ENCODE measurements around the gene CBFA2T2.
"Not testable (repeated sequence)": the region's sequence is repeated elsewhere in the genome, so short reads cannot be mapped to it uniquely, and the experiment has no call there.

CBFA2T2 gene

DNA sequence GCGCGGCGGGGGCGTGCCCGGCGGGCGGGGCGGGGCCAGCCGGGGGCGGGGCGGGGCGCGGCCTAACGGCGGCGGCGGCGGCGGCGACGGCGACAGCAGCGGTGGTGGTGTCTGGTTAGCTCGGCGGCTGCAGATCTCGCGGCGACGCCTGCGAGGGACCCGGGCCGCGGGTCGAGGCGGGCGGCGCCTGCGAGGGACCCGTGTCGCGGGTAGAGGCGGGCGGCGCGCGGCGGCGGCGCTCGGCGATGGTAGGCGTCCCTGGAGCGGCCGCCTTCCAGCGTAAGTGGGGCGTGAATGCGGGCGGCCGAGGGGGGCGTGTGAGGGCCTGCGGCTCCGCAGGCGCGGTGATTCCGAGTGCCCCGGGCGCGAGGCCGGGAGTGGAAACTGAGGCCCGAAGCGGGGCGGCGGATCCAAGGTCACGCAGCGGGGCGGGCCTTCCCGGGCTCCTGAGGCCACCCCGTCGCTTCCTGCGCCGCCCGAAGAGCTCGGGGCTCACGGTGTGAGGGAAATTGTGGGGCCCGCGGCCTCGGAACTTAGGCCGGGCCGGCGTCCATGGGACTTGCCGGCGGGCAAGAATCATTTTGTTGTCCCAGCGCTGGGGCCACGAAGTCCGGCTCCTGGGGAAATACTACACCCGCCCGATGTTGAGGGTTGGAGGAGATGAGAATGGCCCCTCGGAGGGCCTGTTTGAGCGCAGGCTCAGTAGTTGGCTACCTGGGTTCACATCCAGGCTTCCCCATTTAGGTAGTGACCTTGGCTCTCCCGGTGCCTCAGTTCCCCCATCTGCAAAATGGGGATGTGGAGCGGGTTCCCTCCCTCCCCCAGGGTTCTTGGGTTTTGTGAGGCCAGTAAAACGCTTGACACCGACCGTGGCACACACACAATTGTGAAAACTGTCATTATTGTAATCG lies at the start of gene CBFA2T2:
CBFA2T2 (plus strand) TSS at position 74 of the 911 bp plus-strand sequence; CDS start at position 246, 172 bp downstream.
- DNase-seq = no peak

DNA sequence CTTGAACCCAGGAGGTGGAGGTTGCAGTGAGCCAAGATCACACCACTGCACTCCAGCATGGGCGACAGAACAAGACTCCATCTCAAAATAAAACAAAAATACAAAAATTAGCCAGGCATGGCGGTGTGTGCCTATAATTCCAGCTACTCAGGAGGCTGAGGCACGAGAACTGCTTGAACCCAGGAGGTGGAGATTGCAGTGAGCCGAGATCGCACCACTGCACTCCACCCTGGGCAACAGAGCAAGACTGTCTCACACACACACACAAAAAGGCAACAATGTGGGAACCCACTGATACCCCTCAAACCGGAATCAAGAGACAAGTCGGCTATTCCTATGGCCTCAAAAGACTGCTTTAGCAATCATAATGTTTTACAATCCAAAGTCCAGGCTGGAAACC lies 49.3 kb upstream of the CBFA2T2 start:
- DNase-seq = not testable (repeated sequence)

DNA sequence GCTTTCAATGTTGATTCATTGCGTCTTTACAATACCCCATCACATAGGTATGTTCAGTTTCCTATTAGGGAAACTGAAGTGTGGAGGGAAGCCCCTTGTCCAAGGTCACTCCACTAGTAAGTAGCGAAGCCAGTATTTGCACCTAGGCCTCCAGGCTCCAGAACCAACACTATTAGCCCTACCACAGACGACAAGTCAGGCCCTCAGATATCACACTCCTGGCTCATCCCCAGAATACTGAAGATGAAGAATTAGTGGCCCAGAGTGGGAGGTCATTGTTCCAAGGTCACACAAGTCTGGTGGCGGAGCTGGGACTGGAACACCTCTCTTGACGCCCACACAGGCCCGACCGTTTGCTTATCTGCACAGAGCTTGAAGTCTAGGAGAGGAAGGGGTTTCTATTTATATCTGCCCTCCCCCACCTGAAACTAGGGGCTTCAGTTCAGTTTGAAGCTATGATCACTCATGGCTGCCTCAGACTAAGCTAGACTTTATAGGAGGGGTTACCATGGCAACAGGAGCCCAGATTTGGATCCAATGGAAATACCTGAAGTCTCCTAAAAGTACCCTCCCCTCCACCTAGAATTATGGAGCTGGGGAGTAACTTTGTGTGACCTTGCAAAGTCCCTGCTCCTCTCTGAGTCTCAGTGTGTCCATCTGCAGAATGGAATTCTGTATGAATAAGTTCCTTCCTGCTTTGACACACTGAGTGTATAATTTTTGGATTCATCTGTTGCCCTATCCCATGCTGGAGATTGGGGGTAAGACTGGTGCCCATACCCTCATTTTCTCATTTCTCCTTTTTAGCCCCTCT lies 48.5 kb upstream of the CBFA2T2 start:
- DNase-seq = no peak

DNA sequence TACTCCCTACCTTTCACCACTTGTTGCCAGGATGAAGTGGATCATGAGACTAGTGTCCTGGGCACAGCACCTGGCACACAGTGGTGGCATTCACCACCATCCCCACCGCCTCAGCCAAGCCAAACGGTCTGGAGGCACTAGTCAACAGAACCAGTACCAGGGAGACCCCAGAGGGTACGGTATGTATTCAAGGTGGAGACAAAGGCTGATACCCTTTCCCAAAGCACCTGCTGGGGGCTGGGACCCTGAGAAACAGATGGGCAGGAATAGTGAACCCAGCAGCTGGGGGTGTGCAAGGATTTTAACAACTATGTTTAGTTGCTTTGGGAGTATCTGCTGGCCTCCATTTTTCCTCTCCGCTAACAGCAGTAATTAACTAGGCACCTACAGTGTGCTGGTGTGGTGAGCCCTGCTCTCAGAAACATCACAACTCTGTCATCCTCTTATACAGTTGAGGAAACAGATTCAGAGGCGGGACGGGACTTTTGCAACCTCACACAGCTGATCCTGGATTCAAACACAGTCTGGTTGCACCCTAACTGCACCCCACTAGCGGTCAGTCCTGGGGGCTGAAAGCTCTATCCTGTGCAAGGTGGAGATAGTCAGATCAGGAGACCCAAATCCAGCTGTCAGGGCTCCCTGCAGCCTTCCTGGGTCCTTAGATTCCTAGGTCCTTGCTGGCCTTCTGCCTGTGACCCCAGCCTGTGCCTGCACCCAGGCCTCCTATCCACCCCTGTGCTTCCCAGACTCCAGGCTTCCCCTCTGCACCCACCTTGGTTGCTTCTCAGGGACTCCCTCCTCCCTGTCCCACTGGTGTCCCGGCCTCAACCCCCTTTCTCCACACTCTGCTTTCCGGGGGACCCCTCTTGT lies 47.5 kb upstream of the CBFA2T2 start:
- no peak for DNase-seq

DNA sequence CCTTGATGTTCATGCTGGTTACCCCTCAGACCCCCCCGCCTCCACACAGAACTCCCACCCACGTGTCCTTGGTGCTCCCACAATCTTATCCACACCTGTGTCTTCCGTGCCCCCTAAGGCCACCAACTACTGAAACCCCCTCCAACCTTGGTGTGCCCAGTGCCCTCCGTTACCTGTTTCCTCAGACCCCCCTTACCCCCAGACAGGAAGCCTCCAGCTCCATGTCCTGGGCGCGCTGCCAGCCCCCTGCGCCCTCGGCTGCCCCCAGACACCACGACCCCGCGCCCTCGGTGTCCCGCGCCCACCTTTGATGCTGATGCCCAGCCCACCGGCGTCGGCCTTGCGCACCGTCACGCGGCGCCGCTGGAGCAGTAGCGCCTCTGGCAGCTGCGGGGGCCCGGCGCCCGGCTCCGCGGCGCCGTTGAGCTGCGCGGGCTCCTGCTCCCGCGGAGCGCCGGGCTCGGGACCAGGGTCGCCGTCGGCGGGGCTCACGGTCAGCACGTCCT lies 46.8 kb upstream of the CBFA2T2 start:
- no peak for DNase-seq

DNA sequence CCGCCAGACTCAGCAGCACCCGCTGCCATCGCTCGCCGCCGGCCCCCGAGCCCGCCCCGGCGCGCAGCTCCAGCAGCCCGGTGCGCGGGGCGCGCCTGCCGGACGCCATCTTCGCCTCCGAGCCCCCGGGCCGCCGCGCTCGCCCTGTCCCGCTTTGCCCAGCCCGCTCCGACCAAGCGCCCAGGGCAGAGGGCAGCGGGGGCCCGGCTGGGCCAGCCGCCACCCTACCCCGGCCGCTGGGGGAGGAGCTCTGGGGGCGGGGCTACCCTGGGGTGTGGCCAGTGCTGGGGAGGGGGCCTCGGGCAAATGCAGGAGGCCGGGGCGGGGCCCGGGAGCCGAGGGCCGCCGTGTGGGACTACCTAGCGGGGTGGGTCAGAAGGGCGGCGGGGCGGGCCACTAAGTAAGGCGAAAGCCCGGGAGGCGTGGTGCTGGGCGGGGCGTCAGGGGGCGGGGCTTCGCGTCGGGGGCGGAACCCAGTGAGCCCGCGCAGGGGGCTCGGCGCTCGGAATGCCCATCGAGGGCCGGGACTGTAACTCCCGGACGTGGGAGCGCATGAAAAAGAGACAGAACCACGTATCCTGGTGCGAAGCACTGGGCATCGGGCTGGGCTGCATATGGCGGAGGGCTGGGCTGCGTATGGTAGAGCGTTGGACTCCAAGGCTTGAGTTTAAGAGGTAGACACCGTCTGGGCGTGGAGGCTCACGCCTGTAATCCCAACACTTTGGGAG lies 46.2 kb upstream of the CBFA2T2 start, which contains the start of gene SNTA1:
SNTA1 (minus strand) TSS at position 252 of the 728 bp plus-strand sequence; CDS start at position 109, 143 bp downstream.
- DNase-seq = peak; percentile 63

DNA sequence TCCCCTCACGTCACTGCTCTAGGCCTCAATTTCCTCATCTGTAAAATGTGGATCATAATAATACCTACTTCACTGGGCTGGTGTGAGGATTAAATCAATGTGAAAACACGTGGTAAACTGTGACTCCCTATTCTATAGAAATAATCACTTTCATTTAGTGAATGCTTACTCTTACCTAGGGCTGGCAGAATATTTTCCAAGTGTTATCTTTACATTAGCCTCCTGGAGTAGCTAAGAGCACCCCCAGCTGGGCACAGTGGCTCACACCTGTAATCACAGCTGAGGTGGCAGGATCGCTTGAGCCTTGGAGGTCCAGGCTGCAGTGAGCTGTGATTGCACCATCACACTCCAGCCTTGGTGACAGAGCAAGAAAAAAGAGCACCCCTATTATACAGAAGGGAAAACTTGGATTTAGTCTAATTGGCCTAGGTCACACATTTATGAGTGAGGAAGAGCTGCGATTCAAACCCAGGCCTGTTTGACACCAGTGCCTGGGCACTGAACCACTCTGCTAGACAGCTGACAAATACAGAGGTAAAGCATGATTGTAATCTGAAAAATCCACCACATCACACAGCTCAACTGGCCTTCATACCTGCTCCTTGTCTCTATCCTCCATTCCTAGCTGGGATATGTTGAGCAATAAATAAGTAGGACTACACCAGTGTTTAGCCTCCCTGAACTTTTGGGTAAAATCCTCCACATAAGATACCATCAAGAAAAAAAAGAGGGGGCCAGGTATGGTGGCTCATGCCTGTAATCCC lies 44.9 kb upstream of the CBFA2T2 start:
- DNase-seq = no peak

DNA sequence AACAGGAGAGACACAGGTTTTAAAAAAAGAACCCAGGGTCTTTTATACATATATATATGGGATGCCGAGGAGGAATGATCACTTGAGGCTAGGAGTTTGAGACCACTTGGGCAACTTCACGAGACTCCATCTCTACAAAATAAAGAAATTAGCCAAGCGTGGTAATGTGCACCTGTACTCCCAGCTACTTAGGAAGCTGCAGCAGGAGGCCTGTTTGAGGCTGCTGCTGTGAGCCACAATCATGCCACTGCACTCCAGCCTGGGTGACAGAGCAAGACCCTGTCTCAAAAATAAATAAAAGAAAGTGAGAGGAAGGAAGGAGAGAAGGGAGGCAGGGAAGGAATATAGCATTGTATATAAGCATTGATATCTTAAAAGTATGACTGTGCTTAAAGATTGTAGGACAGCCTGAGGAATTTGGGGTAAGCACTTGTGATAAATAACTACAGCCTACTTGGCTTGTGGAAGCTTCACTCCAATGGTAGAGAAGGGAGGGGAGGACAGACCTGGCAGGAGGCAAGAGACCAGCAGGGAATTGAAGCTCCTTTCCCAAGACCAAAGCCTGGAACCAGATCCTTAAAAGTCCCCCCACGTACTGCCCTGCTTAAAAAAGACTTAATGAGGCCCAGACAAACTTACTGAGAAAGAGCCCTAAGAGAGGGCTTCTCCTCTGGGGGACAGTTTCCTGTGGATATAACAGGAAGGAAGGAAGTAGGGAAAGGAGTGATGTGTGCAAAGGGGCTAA lies 43.8 kb upstream of the CBFA2T2 start:
- DNase-seq = no peak

DNA sequence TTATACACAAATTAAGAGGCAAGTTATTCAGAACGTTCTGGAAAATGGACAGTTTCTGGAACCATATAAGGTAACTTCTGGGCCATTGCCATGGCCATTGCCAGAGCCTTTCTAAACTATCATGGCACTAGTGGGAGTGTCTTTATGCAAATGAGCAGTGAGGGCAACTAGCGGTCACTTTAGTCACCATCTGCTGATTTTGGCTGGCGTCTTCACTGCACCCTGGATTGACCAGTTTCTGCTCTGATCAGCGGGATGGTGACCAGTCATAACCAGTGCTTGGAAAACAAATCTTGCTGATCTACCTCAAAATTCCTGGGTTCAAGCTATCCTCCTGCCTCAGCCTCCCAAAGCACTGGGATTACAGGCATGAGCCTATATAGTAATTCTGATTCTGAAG lies 39.0 kb upstream of the CBFA2T2 start:
- DNase-seq = no peak

DNA sequence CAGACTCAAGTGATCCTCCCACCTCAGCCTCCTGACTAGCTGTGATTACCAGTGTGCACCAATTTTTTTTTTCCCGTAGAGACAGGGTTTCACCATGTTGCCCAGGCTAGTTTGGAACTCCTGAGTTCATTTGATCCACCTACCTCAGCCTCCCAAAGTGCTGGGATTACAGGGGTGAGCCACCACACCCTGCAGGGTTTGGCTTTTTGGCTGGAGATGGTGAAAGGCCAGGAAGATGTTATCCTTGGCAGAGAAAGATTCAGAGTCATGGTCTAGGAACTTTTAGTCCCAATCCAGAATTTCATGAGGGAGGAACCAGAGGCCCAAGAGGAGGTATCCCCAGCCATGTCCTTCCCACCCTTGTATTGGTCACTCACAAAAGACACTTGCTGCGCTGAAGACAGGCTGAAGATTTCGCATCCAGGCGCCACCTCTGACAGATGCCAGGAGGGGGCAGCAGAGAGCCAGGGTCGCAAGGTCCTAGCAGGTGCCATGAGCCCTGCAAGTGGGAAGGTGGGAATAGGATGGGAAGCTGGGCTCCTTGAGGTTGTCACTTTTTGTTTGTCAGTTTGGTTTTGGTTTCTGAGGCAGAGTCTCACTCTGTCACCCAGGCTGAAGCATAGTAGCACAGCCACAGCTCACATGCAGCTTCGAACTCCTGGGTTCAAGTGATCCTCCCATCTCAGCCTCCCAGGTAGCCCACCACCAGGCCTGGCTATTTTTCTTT lies 32.8 kb upstream of the CBFA2T2 start:
- peak; percentile 55 for DNase-seq

DNA sequence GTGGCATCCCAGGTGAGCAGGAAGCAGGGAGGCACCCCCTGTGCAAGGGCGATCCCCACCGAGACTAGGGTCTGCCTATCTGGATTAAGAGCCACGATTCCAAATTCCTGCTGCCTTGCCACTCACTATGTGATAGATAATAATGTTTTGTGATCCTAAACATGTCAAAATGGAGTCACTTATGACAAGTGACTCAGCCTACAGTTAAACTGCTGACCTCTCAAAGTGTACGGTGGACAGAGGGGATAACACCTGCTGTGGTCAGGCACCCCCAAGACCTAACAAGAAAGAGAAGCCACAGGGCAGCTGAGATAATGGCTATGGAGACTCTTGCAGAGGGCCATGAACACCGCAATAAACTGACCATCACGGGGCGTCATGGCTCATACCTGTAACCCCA lies 30.3 kb upstream of the CBFA2T2 start:
- no peak for DNase-seq

DNA sequence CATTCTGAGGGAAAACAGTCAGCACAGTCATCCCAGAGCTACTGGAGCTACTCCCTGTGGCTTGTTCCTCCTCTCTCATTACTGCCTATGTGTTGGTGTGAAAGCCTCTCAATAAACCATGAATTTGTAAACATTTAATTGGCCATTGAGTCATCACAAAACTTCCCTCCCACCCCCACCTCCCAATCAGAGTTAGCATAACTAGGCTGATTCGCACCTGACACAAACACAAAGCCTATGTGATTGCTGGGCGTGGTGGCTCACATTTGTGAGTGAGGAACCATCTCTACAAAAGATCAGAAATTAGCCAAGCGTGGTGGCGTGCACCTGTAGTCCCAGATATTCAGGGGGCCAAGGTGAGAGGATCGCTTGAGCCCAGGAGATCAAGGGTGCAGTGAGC lies 29.2 kb upstream of the CBFA2T2 start:
- no peak for DNase-seq

DNA sequence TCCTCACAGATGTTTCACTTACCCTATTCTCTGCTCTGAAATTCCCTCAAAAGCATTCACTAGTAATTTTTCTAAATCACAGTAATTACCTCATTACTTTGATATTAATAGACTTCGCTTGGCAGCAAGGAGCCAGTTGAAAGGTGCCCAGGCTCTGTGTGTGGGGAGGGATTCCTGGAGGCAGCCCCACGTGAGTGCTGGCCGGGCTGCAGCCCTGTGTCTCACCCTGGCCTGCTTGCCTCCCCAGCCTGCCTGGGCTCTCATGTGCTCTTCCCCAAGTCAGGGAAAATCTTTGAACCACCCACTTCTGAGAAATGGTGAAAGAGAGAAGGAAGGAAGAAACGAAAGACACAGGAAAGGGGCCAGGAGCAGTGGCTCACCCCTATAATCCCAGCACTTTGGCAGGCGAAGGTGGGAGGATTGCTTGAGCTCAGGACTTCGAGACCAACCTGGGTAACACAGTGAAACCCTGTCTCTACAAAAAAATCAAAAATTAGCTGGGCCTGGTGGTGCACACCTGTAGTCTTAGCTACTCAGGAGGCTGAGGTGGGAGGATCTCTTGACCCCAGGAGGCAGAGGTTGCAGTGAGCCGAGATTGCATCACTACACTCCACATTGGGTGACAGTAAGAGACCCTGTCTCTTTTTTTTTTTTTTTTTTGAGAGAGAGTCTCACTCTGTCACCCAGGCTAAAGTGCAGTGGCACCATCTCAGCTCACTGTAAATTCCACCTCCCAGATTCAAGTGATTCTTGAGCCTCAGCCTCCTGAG lies 26.4 kb upstream of the CBFA2T2 start:
- DNase-seq = no peak

DNA sequence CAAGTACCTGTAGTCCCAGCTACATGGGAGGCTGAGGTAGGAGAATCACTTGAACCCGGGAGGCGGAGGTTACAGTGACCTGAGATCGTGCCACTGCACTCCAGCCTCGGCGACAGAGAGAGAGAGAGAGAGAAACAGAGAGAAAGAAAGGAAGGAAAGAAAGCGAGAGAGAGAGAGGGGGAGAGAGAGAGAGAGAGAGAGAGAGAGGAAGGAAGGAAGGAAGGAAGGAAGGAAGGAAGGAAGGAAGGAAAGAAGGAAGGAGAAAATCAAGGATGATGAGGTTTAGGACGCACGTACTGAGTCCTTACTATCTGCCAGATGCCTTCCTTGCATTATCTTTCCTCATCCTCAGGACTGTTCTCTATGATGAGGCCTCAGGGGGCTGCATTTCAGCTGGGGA lies 25.1 kb upstream of the CBFA2T2 start:
- not testable (repeated sequence) for DNase-seq

DNA sequence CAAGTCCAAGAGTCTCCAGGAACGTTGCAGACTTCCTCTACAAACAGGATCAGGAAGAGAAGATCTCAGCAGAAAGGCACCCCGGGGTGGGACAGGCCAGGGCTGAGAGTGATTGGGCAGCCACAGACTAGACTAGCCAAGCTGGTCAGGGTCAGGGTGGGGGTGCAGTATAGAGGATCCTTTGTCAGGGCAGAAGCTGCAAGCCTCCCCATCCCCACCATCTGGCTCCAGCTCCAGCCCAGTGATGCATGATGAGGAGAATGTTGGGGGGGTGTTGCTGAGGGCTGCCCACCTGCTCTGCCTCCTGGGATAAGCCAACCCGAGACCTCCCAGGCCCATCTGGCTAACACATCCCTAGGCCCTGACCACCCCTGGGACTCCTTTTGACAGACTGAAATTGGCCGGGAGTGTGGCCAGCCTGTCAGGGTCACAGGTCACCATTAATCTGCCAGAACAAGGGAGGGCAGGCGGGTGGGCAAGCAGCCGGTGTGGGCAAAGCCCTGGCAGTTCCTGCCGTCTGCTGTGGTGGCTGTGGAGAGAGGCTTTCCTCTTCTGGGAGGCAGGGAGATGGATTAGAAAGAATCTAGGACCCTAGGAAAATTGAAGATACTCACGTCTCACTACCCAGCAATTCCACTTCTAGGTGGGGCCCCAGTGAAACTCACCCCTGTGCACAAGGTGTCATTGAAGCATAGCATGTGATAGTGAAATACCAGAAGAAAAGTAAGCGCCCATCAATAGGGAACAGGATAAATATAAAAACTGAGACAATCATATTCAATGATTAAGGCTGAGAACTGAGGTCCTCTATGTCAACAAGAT lies 24.2 kb upstream of the CBFA2T2 start:
- no peak for DNase-seq

DNA sequence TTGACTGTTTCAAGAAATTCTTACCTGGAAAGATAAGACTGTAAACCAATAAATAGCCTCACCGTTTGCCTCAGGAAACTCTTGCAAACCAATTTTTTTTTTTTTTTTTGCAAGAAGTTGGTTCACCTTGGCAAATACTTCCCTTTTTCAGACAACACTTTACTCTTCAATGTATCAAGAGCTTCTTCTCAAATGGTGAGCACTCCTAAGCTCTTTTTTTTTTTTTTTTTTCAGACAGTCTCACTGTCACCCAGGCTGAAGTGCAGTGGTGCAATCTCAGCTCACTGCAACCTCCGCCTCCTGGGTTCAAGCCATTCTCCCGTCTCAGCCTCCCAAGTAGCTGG lies 23.6 kb upstream of the CBFA2T2 start:
- no peak for DNase-seq

DNA sequence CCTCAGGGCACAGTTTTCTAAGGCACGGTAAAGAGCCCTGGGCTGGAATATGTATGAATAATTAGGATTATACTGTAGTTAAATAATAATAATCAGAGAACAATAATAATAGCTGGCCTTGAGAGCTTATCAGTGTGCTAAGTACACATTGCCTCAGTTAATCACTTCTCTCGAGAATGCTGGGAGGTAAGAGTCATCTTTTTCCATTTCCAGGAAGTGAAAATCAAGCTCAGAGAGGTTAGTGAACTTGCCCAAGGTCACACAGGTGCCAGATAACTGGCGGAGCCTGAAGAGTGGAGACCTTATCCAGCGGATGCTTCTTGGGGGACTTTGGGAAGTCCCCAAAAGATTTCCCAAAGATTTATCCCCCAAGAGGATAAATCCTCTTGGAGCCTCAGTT lies 19.4 kb upstream of the CBFA2T2 start:
- DNase-seq = no peak

DNA sequence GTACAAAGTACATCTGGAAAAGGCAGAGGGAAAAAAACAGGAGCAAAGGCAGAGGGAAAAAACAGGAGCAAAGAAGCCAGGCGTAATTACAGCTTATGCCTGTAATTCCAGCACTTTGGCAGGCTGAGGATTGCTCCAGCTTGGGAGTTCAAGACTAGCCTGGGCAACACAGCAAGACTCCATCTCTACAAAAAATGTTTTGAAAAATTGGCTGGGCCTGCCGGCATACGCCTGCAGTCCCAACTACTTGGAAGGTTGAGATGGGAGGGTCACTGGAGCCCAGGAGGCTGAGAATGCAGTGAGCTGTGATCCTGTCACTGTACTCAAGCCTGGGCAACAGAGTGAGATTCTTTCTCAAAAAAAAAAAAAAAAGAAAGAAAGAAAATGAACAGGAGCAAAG lies 19.0 kb upstream of the CBFA2T2 start:
- DNase-seq = no peak
